ENCODE results near the gene SH3GL2. TPM values are rescaled to one million over a fixed set of nuclear protein-coding genes. Genes with fewer than 3 reads are reported as not detected.

SH3GL2 gene
- total RNA-seq, 1 experiment from 2014 or later = not detected

DNA sequence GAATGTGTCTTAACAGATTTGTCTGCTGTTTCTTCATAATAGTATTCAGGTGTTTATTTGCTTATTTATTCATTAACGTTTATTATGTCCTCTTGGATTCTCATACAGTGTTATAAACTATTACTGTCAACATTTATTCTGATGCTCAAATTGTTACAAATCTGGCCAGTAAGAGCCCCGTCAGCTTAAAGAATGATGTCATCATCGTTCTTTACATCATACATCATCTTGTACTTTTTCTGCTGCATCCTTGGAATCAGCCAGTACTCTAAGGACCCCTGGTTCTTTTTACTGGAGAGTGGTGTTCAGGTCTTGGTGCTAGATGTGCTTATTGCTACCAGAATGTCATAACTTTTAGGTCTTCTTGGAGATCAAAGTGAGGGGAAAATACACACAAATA, 86.6 kb downstream of the SH3GL2 start:
- peaks cover 75% of the 10 kb centered on the region for H3K27me3 Mint-ChIP-seq (ENCODE audit: insufficient read depth, unreplicated experiment)
- BruUV-seq (replicated peaks) = no TSS peak
- no peaks in the 10 kb centered on the region for H3K9me3 Mint-ChIP-seq (ENCODE audit: unreplicated experiment)
- intact Hi-C loops (cut with micrococcal nuclease) = no loop called here
- TF ChIP-seq CTCF (IDR thresholded peaks at IDR 0.05; ENCODE audit: unreplicated experiment) = no peak
- POLR2A ChIA-PET = no interaction called here
- no peak overlapping the region for H3K27ac Mint-ChIP-seq (ENCODE audit: low read depth, unreplicated experiment)
- CTCF ChIA-PET = no interaction called here
- H3K36me3 Mint-ChIP-seq (ENCODE audit: insufficient read depth, unreplicated experiment) = no peaks in the 10 kb centered on the region
- DNase-seq (ENCODE audit: unreplicated experiment) = no peak
- no peaks in the 10 kb centered on the region for H3K4me1 Mint-ChIP-seq (ENCODE audit: insufficient read depth, unreplicated experiment)
- H3K4me3 Mint-ChIP-seq (ENCODE audit: unreplicated experiment) = no peak overlapping the region

GRCh38 chr9:17669206-17669605, 90.3 kb downstream of the SH3GL2 start:
- no peak overlapping the region for H3K4me3 Mint-ChIP-seq (ENCODE audit: unreplicated experiment)
- no TSS peak for BruUV-seq (replicated peaks)
- peaks cover 6% of the 10 kb centered on the region for H3K9me3 Mint-ChIP-seq (ENCODE audit: unreplicated experiment)
- intact Hi-C loops (cut with micrococcal nuclease) = no loop called here
- H3K36me3 Mint-ChIP-seq (ENCODE audit: insufficient read depth, unreplicated experiment) = no peaks in the 10 kb centered on the region
- no peak overlapping the region for H3K27ac Mint-ChIP-seq (ENCODE audit: low read depth, unreplicated experiment)
- no peak for DNase-seq (ENCODE audit: unreplicated experiment)
- TF ChIP-seq CTCF (IDR thresholded peaks at IDR 0.05; ENCODE audit: unreplicated experiment) = no peak
- ChIA-PET CTCF (no interaction called here), POLR2A (no interaction called here)
- H3K27me3 Mint-ChIP-seq (ENCODE audit: insufficient read depth, unreplicated experiment) = peaks cover 67% of the 10 kb centered on the region
- no peaks in the 10 kb centered on the region for H3K4me1 Mint-ChIP-seq (ENCODE audit: insufficient read depth, unreplicated experiment)

GRCh38 chr9:17682684-17683083, 103.8 kb downstream of the SH3GL2 start:
- intact Hi-C loops (cut with micrococcal nuclease) = no loop called here
- peaks cover 15% of the 10 kb centered on the region for H3K9me3 Mint-ChIP-seq (ENCODE audit: unreplicated experiment)
- no peaks in the 10 kb centered on the region for H3K4me1 Mint-ChIP-seq (ENCODE audit: insufficient read depth, unreplicated experiment)
- peaks cover under 1% of the 10 kb centered on the region for H3K27me3 Mint-ChIP-seq (ENCODE audit: insufficient read depth, unreplicated experiment)
- BruUV-seq (replicated peaks) = no TSS peak
- ChIA-PET POLR2A (no interaction called here), CTCF (interaction anchor here (0.6 kb wide), 1 partner anchor 497 kb away, joined by 4 read pairs; no protein-coding TSS in a partner anchor)
- no peaks in the 10 kb centered on the region for H3K36me3 Mint-ChIP-seq (ENCODE audit: insufficient read depth, unreplicated experiment)
- H3K4me3 Mint-ChIP-seq (ENCODE audit: unreplicated experiment) = no peak overlapping the region
- no peak for TF ChIP-seq CTCF (IDR thresholded peaks at IDR 0.05; ENCODE audit: unreplicated experiment)
- DNase-seq (ENCODE audit: unreplicated experiment) = no peak
- H3K27ac Mint-ChIP-seq (ENCODE audit: low read depth, unreplicated experiment) = no peak overlapping the region

GRCh38 chr9:17688834-17689233, 110.0 kb downstream of the SH3GL2 start:
- H3K27me3 Mint-ChIP-seq (ENCODE audit: insufficient read depth, unreplicated experiment) = peaks cover 11% of the 10 kb centered on the region
- no peak overlapping the region for H3K27ac Mint-ChIP-seq (ENCODE audit: low read depth, unreplicated experiment)
- no peak for TF ChIP-seq CTCF (IDR thresholded peaks at IDR 0.05; ENCODE audit: unreplicated experiment)
- peaks cover 6% of the 10 kb centered on the region for H3K9me3 Mint-ChIP-seq (ENCODE audit: unreplicated experiment)
- no peak for DNase-seq (ENCODE audit: unreplicated experiment)
- POLR2A ChIA-PET = no interaction called here
- intact Hi-C loops (cut with micrococcal nuclease) = no loop called here
- H3K4me3 Mint-ChIP-seq (ENCODE audit: unreplicated experiment) = no peak overlapping the region
- no peaks in the 10 kb centered on the region for H3K36me3 Mint-ChIP-seq (ENCODE audit: insufficient read depth, unreplicated experiment)
- CTCF ChIA-PET = no interaction called here
- no TSS peak for BruUV-seq (replicated peaks)
- no peaks in the 10 kb centered on the region for H3K4me1 Mint-ChIP-seq (ENCODE audit: insufficient read depth, unreplicated experiment)
